ENCODE measurements around the gene ANKRD37. TPM values are rescaled to one million over a fixed set of nuclear protein-coding genes. Genes with fewer than 3 reads are reported as not detected.
"Not testable (repeated sequence)": the region's sequence is repeated elsewhere in the genome, so short reads cannot be mapped to it uniquely, and the experiment has no call there.

The ANKRD37 gene, protein sequence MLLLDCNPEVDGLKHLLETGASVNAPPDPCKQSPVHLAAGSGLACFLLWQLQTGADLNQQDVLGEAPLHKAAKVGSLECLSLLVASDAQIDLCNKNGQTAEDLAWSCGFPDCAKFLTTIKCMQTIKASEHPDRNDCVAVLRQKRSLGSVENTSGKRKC
- total RNA-seq (10 to 100 TPM; 16.1 to 19.1 TPM), total RNA-seq (5.1 to 7.0 reads per million in 2 donors)

DNA sequence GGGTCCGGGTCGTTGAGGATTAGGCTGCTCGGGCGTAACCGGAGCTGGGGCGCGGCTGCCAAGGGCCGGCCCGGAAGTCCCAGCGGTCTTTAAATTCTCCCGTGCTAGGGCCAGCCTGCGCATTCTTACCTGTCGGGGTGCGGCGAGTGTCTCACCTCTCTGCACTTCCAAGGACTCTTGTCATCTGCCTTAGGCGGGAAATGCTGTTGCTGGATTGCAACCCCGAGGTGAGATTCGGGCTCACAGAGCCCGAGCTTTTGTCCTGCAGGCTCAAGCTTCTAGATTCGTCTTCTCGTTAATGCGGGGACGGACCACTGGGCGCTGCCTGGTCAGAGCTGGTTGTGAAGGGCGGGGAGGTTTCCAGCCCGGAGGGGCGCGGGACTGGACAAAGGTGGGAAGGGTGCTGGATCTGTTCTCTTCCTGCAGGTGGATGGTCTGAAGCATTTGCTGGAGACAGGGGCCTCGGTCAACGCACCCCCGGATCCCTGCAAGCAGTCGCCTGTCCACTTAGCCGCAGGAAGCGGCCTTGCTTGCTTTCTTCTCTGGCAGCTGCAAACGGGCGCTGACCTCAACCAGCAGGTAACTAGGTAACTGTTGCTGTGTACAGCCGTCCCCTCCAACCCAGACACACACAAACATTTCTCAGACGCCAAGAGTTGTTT is at the start of gene ANKRD37:
ANKRD37 (plus strand) TSS at position 118 of the 662 bp plus-strand sequence; CDS start at position 201, 83 bp downstream.
- peak within 1 kb of the TSS; percentile 96 for H3K4me3 Mint-ChIP-seq
- no peaks in the 10 kb centered on the region for H3K27me3 Mint-ChIP-seq
- peaks cover 18% of the 10 kb centered on the region for H3K4me1 Mint-ChIP-seq
- H3K36me3 Mint-ChIP-seq (ENCODE audit: low read depth), result peaks cover 2% of the 10 kb centered on the region
- H3K27ac Mint-ChIP-seq, result peak within 1 kb of the TSS; percentile 94
- ATAC-seq (no peak), DNase-seq (no peak)
- H3K9me3 ChIP-seq (ENCODE audit: control insufficient read depth, low read length, poor library complexity, severe bottlenecking), result no peaks in the 10 kb centered on the region

DNA sequence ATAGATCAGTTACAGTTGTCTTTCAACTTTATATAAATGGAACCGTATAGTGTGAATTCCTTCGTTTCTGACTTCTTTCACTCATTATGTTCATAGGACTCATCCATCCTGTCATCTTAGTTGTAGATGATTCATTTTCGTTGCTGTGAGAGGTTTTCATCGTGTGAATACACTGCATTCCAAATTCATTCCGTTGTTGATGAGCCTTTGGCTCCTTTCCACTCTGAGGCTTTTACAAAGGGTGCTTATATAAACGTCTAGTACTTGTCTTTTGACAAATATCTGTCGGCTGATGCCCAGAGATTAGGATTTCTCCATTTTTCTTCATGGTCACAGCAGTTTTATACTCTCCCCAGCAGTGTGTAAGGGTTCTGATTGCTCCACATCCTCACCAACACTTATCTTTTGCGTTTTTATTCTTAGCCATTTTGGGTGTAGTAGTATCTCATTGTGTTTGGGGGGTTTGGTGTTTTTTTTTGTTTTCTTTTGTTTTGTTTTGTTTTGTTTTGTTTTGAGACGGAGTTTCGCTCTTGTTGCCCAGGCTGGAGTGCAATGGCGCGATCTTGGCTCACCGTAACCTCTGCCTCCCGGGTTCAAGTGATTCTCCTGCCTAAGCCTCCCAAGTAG is 49.6 kb upstream of the ANKRD37 start:
- Mint-ChIP-seq H3K36me3 (ENCODE audit: low read depth) (peaks cover 22% of the 10 kb centered on the region), H3K4me3 (no peak overlapping the region), H3K4me1 (peaks cover 14% of the 10 kb centered on the region), H3K27ac (no peak overlapping the region), H3K27me3 (no peaks in the 10 kb centered on the region)
- DNase-seq, result no peak
- ATAC-seq, result no peak
- no peaks in the 10 kb centered on the region for H3K9me3 ChIP-seq (ENCODE audit: control insufficient read depth, low read length, poor library complexity, severe bottlenecking)

DNA sequence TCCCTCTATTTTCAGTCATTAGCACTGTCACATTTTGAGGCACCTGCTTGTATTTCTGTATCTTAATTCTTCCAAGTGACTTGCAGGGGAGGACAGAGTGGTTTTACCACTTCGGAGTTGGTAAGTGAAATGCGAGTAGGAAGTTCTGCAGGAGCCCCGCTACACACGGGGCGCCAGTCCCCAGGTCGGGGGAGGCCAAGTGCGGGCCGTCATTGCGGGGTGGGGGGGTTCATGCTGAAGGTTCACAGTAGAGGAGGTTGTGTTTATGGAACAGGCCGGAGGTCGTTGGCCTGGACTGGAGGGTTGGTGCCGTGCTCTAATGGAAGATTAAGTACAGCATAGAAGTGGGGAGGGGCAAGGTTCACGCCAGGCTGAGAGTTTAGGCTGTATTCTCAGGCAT is 45.0 kb upstream of the ANKRD37 start:
- no peaks in the 10 kb centered on the region for H3K9me3 ChIP-seq (ENCODE audit: control insufficient read depth, low read length, poor library complexity, severe bottlenecking)
- DNase-seq, result no peak
- Mint-ChIP-seq H3K4me3 (no peak overlapping the region), H3K4me1 (peaks cover 4% of the 10 kb centered on the region), H3K27ac (no peak overlapping the region), H3K36me3 (ENCODE audit: low read depth) (peaks cover 26% of the 10 kb centered on the region), H3K27me3 (no peaks in the 10 kb centered on the region)
- ATAC-seq, result no peak

DNA sequence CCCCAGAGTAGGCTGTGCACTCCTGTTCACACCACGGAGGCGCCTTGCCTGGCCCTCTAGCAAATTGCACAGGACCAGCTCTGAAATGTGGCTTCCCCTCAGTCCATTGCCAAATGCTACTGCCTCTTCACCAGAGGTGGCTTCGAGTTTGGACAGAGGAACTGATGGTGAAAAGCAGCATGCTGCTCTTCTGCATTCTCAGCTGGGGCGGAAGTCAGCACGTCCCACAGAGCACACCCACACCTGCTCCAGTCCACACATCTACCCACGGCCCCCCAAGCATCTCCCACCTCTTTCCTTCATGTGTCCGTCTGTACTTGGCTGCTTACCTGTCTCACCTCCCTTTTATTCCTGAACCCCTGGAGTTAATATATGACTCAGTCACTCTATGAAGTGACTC is 44.4 kb upstream of the ANKRD37 start:
- peaks cover 2% of the 10 kb centered on the region for H3K4me1 Mint-ChIP-seq
- no peak for ATAC-seq
- no peaks in the 10 kb centered on the region for H3K27me3 Mint-ChIP-seq
- H3K36me3 Mint-ChIP-seq (ENCODE audit: low read depth), result peaks cover 23% of the 10 kb centered on the region
- no peaks in the 10 kb centered on the region for H3K9me3 ChIP-seq (ENCODE audit: control insufficient read depth, low read length, poor library complexity, severe bottlenecking)
- no peak overlapping the region for H3K4me3 Mint-ChIP-seq
- no peak overlapping the region for H3K27ac Mint-ChIP-seq
- DNase-seq, result no peak

DNA sequence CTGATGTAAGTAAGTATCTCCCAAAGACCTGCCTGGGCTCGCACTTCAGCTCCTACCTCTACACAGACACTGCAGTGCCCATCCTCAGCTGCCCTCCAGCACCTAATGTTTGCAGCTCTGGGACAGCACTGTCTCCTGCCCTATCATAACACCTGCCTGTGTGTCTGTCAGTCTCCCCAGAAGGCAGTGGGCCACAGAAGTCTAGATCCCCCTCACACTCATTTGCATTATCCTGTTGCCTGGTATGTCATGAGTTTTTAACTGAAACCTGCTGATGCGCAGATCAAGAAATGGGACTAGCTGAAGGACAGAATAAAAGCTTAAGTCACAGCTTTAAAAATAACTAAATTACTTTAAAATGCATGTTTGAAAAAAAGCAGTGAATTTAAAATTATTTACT is 43.9 kb upstream of the ANKRD37 start:
- peak overlapping the region; percentile 19 for H3K4me3 Mint-ChIP-seq
- no peak overlapping the region for H3K27ac Mint-ChIP-seq
- peaks cover 2% of the 10 kb centered on the region for H3K4me1 Mint-ChIP-seq
- ATAC-seq (no peak), DNase-seq (no peak)
- H3K9me3 ChIP-seq (ENCODE audit: control insufficient read depth, low read length, poor library complexity, severe bottlenecking), result no peaks in the 10 kb centered on the region
- H3K27me3 Mint-ChIP-seq, result no peaks in the 10 kb centered on the region
- H3K36me3 Mint-ChIP-seq (ENCODE audit: low read depth), result peaks cover 21% of the 10 kb centered on the region

DNA sequence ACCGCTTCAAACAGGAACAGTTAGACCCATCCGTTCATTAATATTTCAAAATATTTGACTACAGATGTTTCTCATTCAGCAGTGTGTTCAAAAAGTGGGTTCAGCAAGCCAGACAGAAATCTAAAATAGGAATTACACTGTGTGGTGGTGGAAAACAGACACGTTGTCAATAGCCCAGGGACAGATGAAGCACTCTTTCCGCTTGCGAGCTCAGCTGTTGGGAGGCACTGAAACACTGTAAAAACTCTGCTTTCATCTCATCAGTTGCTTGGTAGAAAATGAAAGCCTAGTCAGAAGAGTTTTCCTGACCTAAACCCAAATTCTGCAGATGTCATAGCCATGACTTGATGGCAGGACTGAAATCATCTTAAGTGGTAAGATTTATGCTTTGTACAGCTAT is 39.4 kb upstream of the ANKRD37 start:
- Mint-ChIP-seq H3K4me3 (no peak overlapping the region), H3K27ac (no peak overlapping the region), H3K4me1 (peaks cover 2% of the 10 kb centered on the region), H3K36me3 (ENCODE audit: low read depth) (peaks cover 7% of the 10 kb centered on the region), H3K27me3 (no peaks in the 10 kb centered on the region)
- ATAC-seq (no peak), DNase-seq (no peak)
- H3K9me3 ChIP-seq (ENCODE audit: control insufficient read depth, low read length, poor library complexity, severe bottlenecking), result no peaks in the 10 kb centered on the region

DNA sequence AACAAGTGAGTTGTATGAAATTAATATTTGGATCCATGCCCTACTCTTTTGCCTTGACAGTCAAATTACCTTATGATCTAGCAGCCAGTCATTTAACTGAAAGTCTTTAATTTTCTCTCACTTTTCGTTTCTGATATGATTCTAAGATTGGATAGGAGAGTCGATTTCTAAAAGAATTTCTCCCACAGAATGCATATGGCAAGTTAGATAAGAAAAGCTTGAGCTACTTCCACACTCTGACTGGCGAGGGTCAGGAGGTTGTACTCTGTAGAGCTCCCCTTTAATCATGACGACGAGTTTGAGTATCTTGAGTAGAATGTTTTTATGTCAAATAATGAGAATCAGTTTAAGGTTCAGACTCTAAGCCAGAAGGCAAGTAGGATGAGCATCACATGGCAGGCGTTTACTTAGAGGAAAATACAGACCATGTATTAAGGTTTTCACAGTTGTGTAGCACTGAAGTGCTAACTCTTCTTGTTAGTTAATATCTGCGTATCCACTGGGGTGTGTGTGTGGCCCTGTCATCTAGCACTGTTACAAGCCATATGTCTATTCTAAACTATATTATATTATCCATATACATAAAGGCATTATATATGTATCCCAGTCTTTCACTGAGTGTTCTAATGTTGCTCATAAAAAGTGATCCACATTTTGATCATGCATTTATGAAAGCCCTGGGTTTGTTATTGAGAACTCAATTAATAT is 38.8 kb upstream of the ANKRD37 start:
- H3K4me1 Mint-ChIP-seq, result peaks cover 2% of the 10 kb centered on the region
- H3K36me3 Mint-ChIP-seq (ENCODE audit: low read depth), result peaks cover 7% of the 10 kb centered on the region
- no peaks in the 10 kb centered on the region for H3K9me3 ChIP-seq (ENCODE audit: control insufficient read depth, low read length, poor library complexity, severe bottlenecking)
- no peak for ATAC-seq
- no peaks in the 10 kb centered on the region for H3K27me3 Mint-ChIP-seq
- DNase-seq, result no peak
- no peak overlapping the region for H3K4me3 Mint-ChIP-seq
- H3K27ac Mint-ChIP-seq, result no peak overlapping the region

DNA sequence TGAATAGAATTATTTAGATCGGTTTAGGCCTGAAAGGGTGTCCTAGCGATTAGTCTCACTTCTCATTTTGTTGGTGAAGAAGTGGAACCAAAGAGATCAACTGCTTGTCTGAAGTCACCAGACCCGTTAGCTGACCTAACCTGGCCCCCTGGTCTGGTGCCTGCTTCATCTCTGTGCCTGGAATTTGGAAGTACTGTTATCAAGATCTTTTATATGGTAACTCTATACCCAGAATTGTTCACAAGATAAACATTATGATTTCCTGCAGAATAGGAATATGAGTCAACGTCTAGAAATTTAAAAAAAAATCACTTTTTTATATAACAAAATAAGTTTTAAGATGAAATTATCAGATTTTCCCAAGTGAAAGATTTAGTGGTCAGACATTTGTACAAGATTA is 38.1 kb upstream of the ANKRD37 start:
- H3K9me3 ChIP-seq (ENCODE audit: control insufficient read depth, low read length, poor library complexity, severe bottlenecking), result no peaks in the 10 kb centered on the region
- Mint-ChIP-seq H3K4me3 (no peak overlapping the region), H3K4me1 (peaks cover 2% of the 10 kb centered on the region), H3K36me3 (ENCODE audit: low read depth) (peaks cover 4% of the 10 kb centered on the region), H3K27me3 (no peaks in the 10 kb centered on the region), H3K27ac (no peak overlapping the region)
- ATAC-seq, result no peak
- DNase-seq, result no peak

DNA sequence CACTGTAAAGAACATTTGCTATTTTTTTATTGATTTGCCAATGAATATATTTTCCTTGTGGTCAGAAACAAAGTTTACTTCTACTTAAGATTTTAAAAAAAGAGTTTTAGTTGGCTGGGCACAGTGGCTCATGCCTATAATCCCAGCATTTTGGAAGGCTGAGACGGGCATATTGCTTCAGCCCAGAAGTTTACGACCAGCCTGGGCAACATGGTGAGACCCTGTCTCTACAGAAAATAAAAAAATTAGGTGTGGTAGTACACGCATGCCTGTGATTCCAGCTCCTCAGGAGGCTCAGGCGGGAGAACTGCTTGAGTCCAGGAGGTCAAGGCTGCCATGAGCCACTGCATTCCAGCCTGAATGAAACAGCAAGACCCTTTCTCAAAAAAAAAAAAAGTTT is 37.7 kb upstream of the ANKRD37 start:
- DNase-seq, result no peak
- no peaks in the 10 kb centered on the region for H3K9me3 ChIP-seq (ENCODE audit: control insufficient read depth, low read length, poor library complexity, severe bottlenecking)
- H3K36me3 Mint-ChIP-seq (ENCODE audit: low read depth), result peaks cover 4% of the 10 kb centered on the region
- ATAC-seq, result no peak
- H3K4me3 Mint-ChIP-seq, result no peak overlapping the region
- H3K27ac Mint-ChIP-seq, result no peak overlapping the region
- H3K4me1 Mint-ChIP-seq, result peaks cover 2% of the 10 kb centered on the region
- H3K27me3 Mint-ChIP-seq, result no peaks in the 10 kb centered on the region

DNA sequence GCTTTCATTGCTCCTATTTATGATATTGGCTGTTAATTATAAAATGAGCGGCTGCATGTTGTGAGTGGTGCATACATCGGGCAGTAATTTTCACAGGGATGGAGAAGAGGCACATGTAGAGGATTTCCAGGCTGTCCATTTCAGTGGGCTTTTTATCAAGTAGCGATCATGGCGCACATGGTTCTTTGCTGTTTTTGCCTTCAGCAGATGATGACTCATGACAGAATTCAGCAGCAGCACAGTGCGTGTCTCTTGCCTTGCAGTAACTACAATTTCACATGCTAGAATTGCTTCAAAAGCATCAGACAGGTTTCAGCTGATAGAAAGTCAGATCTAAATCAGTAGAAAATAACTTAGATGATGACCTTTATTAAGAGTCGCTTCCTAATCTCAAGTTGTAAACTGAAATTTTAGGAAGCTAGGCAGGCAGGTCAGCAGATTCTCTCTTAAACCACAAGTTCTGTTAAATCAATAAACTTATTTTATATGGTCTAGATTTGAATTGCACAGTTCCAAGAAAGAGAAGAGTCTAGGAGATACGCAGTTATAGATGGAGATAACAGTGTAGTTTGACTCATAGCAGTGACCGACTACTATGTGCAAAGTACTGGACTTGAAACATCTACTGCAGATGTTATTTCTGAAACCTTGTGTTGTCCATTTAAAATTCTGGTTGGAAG is 36.7 kb upstream of the ANKRD37 start:
- Mint-ChIP-seq H3K36me3 (ENCODE audit: low read depth) (peaks cover 4% of the 10 kb centered on the region), H3K27me3 (no peaks in the 10 kb centered on the region), H3K4me3 (no peak overlapping the region), H3K4me1 (peaks cover 2% of the 10 kb centered on the region), H3K27ac (no peak overlapping the region)
- ATAC-seq (no peak), DNase-seq (no peak)
- H3K9me3 ChIP-seq (ENCODE audit: control insufficient read depth, low read length, poor library complexity, severe bottlenecking), result no peaks in the 10 kb centered on the region

DNA sequence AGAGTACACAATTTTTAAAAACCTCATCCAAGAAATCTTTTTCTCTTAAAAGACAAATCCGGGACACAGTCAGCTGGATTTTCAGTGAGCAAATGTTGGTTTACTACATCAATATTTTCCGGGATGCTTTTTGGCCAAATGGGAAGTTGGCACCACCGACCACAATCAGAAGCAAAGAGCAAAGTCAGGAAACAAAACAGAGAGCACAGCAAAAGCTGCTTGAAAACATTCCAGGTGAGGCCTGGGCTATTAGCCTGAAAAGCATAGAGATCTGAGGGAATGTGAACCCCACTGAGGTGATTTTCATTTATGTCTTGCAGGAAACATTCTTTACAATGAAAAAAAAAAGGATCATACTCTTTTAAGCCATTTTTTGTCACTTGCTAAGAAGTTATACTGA is 34.8 kb upstream of the ANKRD37 start:
- Mint-ChIP-seq H3K36me3 (ENCODE audit: low read depth) (no peaks in the 10 kb centered on the region), H3K4me3 (no peak overlapping the region), H3K4me1 (no peaks in the 10 kb centered on the region), H3K27ac (no peak overlapping the region), H3K27me3 (no peaks in the 10 kb centered on the region)
- no peak for ATAC-seq
- DNase-seq, result no peak
- H3K9me3 ChIP-seq (ENCODE audit: control insufficient read depth, low read length, poor library complexity, severe bottlenecking), result no peaks in the 10 kb centered on the region

DNA sequence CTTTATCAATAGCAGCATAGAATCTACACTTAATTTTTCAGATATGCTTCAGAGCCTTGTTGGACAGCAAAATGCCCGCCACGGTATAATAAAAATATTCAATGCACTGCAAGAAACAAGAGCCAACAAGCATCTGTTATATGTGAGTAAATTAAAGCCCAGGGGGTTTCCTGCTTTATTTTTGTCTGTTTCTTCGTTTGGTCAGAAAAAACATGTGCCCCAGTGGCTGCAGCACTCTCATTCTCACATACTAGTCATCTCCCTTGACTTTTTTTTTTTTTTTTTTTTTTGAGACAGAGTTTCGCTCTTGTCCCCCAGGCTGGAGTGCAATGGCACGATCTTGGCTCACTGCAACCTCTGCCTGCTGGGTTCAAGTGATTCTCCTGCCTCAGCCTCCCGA is 34.1 kb upstream of the ANKRD37 start:
- H3K36me3 Mint-ChIP-seq (ENCODE audit: low read depth); H3K27ac Mint-ChIP-seq; H3K4me3 Mint-ChIP-seq; ATAC-seq; H3K4me1 Mint-ChIP-seq; DNase-seq; H3K9me3 ChIP-seq (ENCODE audit: control insufficient read depth, low read length, poor library complexity, severe bottlenecking); H3K27me3 Mint-ChIP-seq: not testable (repeated sequence)

DNA sequence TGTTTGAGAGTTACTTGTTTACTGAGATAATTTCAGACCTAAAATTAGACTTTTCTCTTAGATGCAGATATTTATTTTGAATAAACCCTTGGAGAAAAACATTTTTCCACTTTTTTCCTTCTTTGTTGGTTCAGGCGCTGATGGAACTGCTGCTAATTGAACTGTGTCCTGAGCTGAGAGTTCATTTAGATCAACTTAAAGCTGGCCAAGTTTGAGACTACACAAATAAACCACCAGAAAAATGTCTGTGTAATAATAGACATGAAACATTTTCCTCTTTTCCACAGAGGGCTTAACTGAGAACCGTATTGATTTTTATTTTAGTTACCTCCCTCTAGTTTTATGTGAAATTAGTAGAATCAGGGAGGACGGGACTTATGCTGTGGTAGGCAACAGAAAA is 33.4 kb upstream of the ANKRD37 start:
- H3K27ac Mint-ChIP-seq, result no peak overlapping the region
- ATAC-seq, result no peak
- H3K4me3 Mint-ChIP-seq, result no peak overlapping the region
- no peaks in the 10 kb centered on the region for H3K9me3 ChIP-seq (ENCODE audit: control insufficient read depth, low read length, poor library complexity, severe bottlenecking)
- H3K36me3 Mint-ChIP-seq (ENCODE audit: low read depth), result no peaks in the 10 kb centered on the region
- no peak for DNase-seq
- H3K4me1 Mint-ChIP-seq, result no peaks in the 10 kb centered on the region
- no peaks in the 10 kb centered on the region for H3K27me3 Mint-ChIP-seq

All from T-helper 17 cell (primary cell).